ENCODE measurements around the gene TMEM169. TPM values are rescaled to one million over a fixed set of nuclear protein-coding genes. Genes with fewer than 3 reads are reported as not detected.

Gene TMEM169
- total and polyA plus RNA-seq, 2 of the 4 experiments (the other 2 are of a cell fraction): 0.15 to 0.54 TPM

- dilution Hi-C loops (cut with HindIII; ENCODE audit: low sequenced_read_pairs, unreplicated experiment): no loop called here
- no peaks in the 10 kb centered on the region for H4K20me1 ChIP-seq (ENCODE audit: insufficient read depth, low read length)
- BruUV-seq (replicated peaks): no TSS peak
Measured at GRCh38 chr2:216074380-216074779, 7.3 kb upstream of the TMEM169 start.

More at GRCh38 chr2:216074380-216074779, 7.3 kb upstream of the TMEM169 start:
- no peaks in the 10 kb centered on the region; a peak in 1 of 4 replicates for H3K79me1 ChIP-seq (ENCODE audit: low read depth in 1 of 2, low read length in 2 of 2)
- TF ChIP-seq, protein P1, sequence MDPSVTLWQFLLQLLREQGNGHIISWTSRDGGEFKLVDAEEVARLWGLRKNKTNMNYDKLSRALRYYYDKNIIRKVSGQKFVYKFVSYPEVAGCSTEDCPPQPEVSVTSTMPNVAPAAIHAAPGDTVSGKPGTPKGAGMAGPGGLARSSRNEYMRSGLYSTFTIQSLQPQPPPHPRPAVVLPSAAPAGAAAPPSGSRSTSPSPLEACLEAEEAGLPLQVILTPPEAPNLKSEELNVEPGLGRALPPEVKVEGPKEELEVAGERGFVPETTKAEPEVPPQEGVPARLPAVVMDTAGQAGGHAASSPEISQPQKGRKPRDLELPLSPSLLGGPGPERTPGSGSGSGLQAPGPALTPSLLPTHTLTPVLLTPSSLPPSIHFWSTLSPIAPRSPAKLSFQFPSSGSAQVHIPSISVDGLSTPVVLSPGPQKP (IDR thresholded peaks at IDR 0.05; ENCODE audit: borderline replicate concordance, low read depth, low read length): no peak
- no peak for TF ChIP-seq RCOR1 (IDR thresholded peaks at IDR 0.05; ENCODE audit: insufficient replicate concordance, low read length)
- no peak for TF ChIP-seq MAZ (IDR thresholded peaks at IDR 0.05; ENCODE audit: borderline replicate concordance, low read depth, low read length)
- no peak for TF ChIP-seq MAFK (IDR thresholded peaks at IDR 0.05; ENCODE audit: low read depth, low read length)
- TF ChIP-seq USF2 (IDR thresholded peaks at IDR 0.05; ENCODE audit: low read depth, low read length): no peak
- no peak for TF ChIP-seq SMC3 (IDR thresholded peaks at IDR 0.05; ENCODE audit: low read depth, low read length)
- no peak for TF ChIP-seq POLR2A (IDR thresholded peaks at IDR 0.05; ENCODE audit: low read depth, low read length)
- TF ChIP-seq BHLHE40 (IDR thresholded peaks at IDR 0.05; ENCODE audit: low read depth, low read length): no peak
- no peak for TF ChIP-seq CHD1 (IDR thresholded peaks at IDR 0.05; ENCODE audit: low read depth, low read length)
- no peak for TF ChIP-seq NFE2L2 (IDR thresholded peaks at IDR 0.05; ENCODE audit: low read depth, low read length)
- no peak for TF ChIP-seq RAD21 (IDR thresholded peaks at IDR 0.05; ENCODE audit: low read length)
- TF ChIP-seq, protein P2, sequence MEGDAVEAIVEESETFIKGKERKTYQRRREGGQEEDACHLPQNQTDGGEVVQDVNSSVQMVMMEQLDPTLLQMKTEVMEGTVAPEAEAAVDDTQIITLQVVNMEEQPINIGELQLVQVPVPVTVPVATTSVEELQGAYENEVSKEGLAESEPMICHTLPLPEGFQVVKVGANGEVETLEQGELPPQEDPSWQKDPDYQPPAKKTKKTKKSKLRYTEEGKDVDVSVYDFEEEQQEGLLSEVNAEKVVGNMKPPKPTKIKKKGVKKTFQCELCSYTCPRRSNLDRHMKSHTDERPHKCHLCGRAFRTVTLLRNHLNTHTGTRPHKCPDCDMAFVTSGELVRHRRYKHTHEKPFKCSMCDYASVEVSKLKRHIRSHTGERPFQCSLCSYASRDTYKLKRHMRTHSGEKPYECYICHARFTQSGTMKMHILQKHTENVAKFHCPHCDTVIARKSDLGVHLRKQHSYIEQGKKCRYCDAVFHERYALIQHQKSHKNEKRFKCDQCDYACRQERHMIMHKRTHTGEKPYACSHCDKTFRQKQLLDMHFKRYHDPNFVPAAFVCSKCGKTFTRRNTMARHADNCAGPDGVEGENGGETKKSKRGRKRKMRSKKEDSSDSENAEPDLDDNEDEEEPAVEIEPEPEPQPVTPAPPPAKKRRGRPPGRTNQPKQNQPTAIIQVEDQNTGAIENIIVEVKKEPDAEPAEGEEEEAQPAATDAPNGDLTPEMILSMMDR (conservative IDR thresholded peaks at IDR 0.05; ENCODE audit: low read depth, low read length): no peak
- no peak for TF ChIP-seq RFX5 (IDR thresholded peaks at IDR 0.05; ENCODE audit: low read depth, low read length)
- no peak for TF ChIP-seq CEBPB (IDR thresholded peaks at IDR 0.05; ENCODE audit: low read depth, low read length)
- no peak for TF ChIP-seq FOS (IDR thresholded peaks at IDR 0.05; ENCODE audit: low read depth, low read length)
- no peak for TF ChIP-seq MXI1 (IDR thresholded peaks at IDR 0.05; ENCODE audit: borderline replicate concordance, low read depth, low read length)
- no peak overlapping the region for H3K14ac ChIP-seq (replicated peaks; ENCODE audit: low read depth, low read length)
- H4K91ac ChIP-seq (ENCODE audit: insufficient read depth, low read depth, low read length): no peak overlapping the region
- no peaks in the 10 kb centered on the region for H3K27me3 ChIP-seq (ENCODE audit: control insufficient read depth, insufficient read depth, low read length)
- intact Hi-C loops (cut with micrococcal nuclease): no loop called here
- no peak overlapping the region for H3K18ac ChIP-seq (ENCODE audit: low read depth, low read length)
- no peak overlapping the region for H2AK9ac ChIP-seq (replicated peaks; ENCODE audit: low read depth, low read length, poor library complexity)
- H3K4ac ChIP-seq (ENCODE audit: low read depth, low read length): no peak overlapping the region
- no peak overlapping the region for H3K9ac ChIP-seq (ENCODE audit: low read depth, low read length)
- in situ Hi-C loops (cut with MboI; ENCODE audit: low sequenced_read_pairs): no loop called here
- ChIA-PET POLR2A (ENCODE audit: unreplicated experiment) (no interaction called here), CTCF (interaction anchor here (0.5 kb wide), 1 partner anchor 25 kb away, joined by 5 read pairs; no protein-coding TSS in a partner anchor)
- no peaks in the 10 kb centered on the region for H3K9me1 ChIP-seq (ENCODE audit: insufficient read depth, low read length)
- no peak overlapping the region for H2AFZ ChIP-seq (replicated peaks; ENCODE audit: low read length, poor library complexity)
- no peaks in the 10 kb centered on the region for H3K4me1 ChIP-seq (ENCODE audit: control insufficient read depth, insufficient read depth, low read length)
- no peak overlapping the region for H3K27ac ChIP-seq (ENCODE audit: insufficient read depth, low read length)
- H2BK15ac ChIP-seq (ENCODE audit: low read depth, low read length): no peak overlapping the region
- no CpG with 5 or more reads among the region's 1 CpG for WGBS, 2 experiments (ENCODE audit: extremely low coverage in 2 of 2, insufficient read length in 1 of 2)
- H2BK120ac ChIP-seq (ENCODE audit: low read depth, low read length): no peak overlapping the region
- H3K36me3 ChIP-seq (ENCODE audit: control insufficient read depth, insufficient read depth, low read length): no peaks in the 10 kb centered on the region
- DNase-seq: no peak
- no peak overlapping the region for H3K23ac ChIP-seq (ENCODE audit: low read depth, low read length)
- H2BK5ac ChIP-seq (ENCODE audit: low read depth, low read length, poor library complexity, severe bottlenecking): no peak overlapping the region
- no peak overlapping the region for H3K56ac ChIP-seq (ENCODE audit: extremely low read depth, insufficient read depth, low read length)
- H2AK5ac ChIP-seq (ENCODE audit: low read depth, low read length): no peak overlapping the region
- no peak overlapping the region for H4K5ac ChIP-seq (ENCODE audit: low read depth, low read length)
- H3K9me3 ChIP-seq (ENCODE audit: control insufficient read depth, insufficient read depth, low read length): no peaks in the 10 kb centered on the region
- H3K4me3 ChIP-seq (ENCODE audit: insufficient read depth, low read depth, low read length): no peak overlapping the region
- no peak overlapping the region for H3K4me2 ChIP-seq (ENCODE audit: low read depth, low read length)
- no peak overlapping the region for H4K8ac ChIP-seq (ENCODE audit: low read depth in 2 of 2, low read length in 2 of 2)
- no peak overlapping the region for H2BK20ac ChIP-seq (ENCODE audit: low read depth, low read length)
- no peak for ATAC-seq (ENCODE audit: low read depth)
